NCI-H1694 (cell line): ENCODE results near the gene PLEKHG5.

Source experiments
- DNase-seq: peaks from one replicate; lab custom pipeline; 2025; lab: John Stamatoyannopoulos, UW

Gene PLEKHG5

DNA sequence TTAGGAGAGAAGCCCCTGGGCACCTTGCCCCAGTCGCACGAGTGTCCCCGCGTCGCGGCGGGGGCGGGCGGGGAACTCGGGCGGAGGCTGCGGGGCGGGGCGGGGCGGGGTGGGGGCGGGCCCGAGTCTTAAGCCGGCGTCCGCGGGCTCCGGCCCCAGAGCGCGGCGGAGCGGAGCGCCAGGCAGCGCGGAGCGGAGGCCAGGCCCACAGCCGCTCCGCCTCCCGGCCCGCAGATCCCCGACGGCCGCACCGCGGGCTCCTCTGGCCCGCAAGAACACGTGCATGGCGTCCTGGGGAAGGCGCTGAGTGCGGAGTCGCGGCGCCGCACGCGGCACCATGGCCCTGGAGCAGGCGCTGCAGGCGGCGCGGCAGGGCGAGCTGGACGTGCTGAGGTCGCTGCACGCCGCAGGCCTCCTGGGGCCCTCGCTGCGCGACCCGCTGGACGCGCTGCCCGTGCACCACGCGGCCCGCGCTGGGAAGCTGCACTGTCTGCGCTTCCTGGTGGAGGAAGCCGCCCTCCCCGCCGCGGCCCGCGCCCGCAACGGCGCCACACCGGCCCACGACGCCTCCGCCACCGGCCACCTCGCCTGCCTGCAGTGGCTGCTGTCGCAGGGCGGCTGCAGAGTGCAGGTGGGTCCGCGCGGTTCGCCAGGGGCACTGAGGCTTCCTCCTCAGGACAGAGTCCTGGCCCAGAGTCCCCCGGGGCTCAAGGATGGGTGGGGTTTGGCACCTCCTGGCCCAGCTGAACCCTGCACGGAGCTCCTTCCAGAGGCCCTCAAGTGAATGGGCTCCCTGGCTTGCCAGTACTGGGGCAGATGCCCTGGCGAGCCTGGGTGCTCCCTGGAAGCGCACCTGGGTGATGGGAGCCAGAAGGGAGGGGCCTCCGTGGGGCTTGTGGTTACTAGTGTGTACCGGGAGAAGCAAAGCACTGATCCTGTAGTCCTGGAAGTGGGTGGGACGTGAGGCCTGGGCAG lies 66.6 kb downstream of the PLEKHG5 start, which contains the start of gene ESPN:
Gene ESPN, plus strand, starts transcription at position 158 of the 975 bp plus-strand sequence. Its CDS starts 180 bp downstream, at position 338.
- DNase-seq, result no peak

DNA sequence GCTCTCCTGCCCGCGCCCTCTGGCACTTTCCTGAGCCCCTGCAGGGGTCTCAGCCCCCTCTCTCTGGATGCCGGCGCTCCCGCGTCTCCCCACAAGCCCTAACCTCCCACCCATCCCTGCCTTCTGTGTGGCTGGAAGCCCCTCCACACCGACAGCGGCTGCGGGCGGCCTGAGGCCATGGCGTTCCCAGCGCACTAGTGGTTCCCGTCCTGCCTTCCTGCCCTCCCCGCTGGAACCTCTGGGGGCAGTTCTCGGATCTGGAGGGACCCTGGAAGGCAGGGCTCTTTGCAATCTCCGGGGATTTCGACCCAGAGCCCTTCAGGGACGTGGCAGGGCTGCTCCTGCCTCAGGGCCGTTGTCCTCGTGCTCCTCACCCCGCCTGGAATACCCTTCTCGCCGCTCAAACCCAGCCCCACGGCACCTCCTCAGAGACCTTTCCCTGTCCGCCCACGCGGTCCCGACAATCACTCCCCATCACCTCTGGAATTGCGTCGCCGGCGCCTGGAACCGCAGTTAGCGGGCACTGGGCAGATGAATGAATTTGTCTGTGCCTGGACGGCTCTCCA lies 67.4 kb downstream of the PLEKHG5 start:
- no peak for DNase-seq

DNA sequence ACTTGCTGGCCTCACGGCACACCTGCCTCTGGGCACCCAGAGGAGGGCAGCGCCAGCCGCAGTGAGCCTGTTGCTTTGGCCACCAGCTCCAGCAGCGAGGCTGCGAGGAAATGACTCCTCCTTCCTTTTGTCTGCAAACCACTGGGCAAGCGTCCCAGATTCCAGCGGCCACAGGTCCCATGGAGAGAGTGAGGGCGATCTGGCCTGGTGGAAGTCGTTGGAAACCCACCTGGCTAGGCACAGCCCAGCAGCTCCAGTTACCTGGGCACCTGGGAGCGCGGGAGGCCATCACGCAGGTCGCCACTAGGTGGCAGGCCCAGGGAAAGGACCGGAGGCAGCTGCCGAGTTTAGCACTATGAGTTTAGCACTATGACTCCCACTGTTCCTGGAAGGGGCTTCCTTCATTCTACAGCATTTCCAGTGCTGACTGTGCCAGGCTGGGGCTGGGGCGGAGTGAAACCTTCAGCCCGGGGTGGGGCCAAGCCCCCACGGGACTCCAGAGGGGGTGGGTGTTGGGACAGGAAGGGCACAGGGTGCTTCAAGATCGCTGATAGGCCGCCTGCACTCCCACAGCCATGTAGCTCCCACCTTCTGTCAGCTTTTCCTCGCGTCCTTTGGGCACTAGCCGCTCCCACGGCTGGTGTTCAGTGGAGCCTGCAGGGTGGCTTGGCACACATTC lies 68.0 kb downstream of the PLEKHG5 start:
- DNase-seq, result peak; percentile 66

DNA sequence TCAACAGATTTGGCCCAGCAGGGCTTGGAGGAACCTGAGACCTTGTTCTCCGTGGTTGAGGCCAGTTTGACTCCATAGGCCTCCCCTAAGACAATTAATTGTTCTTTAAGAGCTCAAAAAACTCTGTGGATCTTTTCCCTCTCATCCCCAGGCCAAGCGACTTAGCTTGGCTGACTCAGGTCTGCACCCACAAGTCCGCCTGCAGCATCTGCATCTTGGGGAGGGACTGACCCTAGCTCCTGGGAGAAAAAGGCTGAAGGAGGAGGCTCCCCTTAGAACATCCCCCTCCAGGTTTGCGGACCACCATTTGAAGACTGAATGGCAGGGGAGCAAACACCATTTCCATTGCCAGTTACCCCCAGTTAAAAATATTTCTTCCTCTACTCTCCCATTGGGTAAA lies 70.2 kb downstream of the PLEKHG5 start:
- DNase-seq, result no peak

DNA sequence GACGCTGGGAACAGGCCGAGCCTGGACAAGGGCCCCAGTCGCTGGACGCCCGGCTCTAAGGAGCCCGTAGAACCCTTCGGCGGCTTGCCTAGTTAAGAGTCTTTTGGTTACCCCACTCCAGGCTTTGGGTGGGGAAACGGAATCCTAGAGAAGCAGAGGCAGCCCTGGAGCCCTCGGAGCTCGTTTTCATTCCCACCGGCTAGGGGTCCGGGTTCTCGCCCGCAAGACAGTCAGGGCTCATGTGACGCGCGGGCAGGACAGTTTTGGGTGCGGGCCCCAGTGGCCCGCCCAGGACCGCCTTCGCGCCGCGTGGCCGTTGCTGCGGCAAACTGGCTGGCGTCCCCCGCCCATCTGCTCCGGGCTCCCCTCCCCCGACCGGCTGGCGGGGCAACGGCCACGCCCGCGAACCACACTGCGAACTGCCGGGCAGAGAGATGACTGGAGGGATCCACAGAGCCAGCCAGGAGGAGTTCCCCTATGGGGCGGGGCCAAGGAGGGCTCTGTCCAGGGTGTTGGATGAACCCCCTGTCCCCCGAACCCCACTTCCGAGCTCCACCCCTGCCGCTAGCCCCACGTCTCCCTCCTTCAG lies 70.9 kb downstream of the PLEKHG5 start:
- no peak for DNase-seq

DNA sequence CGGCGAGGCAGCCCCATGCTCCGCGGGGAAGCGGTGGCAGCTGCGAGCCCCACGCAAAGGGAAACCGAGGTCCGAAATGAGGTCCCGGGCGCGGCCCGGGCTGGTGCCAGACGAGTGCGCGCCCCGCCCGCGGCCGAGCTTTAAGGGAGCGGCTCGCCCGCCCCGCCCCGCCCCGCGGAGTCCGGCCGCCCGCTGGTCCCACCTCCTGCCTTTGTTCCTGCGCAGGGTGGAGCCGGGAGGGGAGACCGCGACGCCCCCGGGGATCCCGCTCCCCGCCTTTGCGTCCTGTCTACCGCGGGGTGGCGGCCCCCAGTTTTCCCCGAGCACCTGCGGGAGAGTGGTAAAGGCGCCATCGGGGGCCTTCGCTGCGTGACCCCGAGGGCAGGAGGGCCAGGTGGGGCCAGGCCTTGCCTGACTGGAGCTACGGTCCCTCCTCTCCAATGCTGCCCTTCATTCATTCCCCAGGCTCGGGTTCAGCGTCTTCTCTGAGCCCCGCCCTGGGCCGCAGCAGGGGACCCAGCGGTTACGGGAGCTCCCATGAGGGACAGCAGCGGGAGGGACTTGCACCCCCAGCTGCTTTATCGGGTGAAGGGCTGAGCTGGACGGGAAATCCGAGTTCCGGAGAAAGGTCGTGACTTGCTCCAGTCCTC lies 71.5 kb downstream of the PLEKHG5 start, which contains the start of gene HES2:
Gene HES2, minus strand, starts transcription at position 116 of the 650 bp plus-strand sequence. Its CDS starts 99 bp downstream, at position 17.
- no peak for DNase-seq

DNA sequence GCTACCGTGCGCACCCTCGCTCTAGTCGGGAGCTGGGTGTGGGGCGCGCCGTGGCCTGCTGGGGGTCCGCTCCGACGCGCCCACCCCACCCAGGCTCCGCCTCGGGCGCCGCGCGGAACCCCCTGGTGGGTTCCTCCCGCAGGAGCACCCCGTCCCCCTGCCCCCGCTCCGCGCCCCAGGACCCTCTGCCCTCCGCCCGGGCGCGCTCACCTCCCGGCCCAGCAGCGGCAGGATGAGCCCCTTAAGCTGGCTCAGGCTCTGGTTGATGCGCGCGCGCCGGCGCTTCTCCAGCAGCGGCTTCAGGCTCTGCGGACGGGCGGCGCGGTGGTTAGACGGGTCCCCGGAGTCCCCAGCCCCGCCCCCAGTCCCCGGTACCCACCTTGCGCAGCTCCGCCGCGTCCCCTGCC lies 72.1 kb downstream of the PLEKHG5 start:
- no peak for DNase-seq

DNA sequence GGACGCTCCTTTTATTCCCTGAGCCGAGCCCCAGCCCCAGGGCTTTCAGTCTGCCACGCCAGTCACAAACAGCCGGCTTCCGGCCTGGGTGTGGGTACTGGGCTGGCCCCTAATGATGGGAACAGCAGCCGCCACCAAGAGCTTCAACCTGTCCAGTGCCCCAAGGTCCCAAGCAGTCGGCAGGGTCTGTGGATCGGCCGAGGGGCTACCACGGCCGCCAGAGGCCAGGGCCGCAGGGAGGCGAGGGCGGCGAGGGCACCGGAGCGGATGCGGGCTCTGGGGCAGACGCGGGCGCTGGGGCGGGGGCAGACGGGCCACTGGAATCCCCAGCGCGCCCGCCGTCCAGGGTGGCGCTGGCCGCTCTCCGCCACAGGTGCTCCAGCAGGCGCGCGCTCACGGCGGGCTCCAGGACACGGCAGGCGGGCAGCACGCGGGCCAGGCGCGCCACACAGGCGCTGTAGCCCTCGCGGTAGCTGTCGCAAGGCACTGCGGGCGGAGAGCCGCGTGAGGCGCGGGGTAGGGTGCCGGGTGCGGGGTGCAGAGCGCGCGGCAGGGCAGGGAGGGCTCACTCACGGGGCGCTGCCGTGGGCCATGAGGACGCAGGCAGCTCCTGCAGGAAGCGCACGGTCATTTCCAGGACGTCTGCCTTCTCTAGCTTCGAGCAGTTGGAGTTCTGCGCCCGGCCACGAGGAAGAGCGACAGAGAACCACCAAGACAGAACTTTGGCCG lies 72.6 kb downstream of the PLEKHG5 start:
- no peak for DNase-seq

DNA sequence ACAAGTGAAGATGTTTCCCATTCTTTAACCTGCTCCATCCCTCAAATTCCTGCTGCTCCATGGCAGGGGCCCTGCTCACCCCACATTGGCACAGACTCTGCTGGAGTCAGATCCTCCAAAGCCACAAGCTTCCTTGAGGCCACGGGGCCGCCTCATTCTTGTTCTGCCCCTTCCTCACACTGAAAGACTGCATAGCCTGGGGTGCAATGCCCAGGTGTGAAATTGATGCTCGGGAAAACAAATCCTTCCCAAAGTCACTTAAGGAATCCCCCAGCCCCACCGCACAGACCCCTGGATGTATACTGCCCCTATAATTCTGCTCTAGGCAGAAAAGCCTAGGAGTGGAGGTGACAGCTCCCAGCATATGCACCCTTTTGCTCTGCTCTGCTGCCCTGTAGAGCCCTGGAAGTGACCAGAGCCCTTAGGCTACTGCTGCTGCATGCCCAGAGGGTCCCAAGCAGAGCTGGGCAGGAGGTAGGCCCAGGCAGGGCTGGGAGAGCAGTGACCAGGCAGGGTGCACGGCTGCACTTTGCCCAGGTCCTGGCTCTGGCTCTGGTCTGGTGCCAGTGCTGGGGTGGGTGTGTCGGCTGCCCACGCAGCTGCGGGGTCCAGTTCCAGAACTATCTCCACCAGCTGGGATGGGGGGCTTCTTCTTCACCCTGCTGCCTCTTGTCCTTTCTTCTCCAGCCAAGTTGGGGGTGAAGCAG lies 73.4 kb downstream of the PLEKHG5 start:
- no peak for DNase-seq
